ENCODE results near the gene EGFL7.

The EGFL7 gene

GRCh38 chr9:136621734-136622093, 41.0 kb upstream of the EGFL7 start:
- TF ChIP-seq, protein P1, sequence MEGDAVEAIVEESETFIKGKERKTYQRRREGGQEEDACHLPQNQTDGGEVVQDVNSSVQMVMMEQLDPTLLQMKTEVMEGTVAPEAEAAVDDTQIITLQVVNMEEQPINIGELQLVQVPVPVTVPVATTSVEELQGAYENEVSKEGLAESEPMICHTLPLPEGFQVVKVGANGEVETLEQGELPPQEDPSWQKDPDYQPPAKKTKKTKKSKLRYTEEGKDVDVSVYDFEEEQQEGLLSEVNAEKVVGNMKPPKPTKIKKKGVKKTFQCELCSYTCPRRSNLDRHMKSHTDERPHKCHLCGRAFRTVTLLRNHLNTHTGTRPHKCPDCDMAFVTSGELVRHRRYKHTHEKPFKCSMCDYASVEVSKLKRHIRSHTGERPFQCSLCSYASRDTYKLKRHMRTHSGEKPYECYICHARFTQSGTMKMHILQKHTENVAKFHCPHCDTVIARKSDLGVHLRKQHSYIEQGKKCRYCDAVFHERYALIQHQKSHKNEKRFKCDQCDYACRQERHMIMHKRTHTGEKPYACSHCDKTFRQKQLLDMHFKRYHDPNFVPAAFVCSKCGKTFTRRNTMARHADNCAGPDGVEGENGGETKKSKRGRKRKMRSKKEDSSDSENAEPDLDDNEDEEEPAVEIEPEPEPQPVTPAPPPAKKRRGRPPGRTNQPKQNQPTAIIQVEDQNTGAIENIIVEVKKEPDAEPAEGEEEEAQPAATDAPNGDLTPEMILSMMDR (IDR thresholded peaks at IDR 0.05), result no peak
- no peak for TF ChIP-seq ZFX (IDR thresholded peaks at IDR 0.05; ENCODE audit: borderline replicate concordance)
- H3K27ac ChIP-seq, result no peak overlapping the region

DNA sequence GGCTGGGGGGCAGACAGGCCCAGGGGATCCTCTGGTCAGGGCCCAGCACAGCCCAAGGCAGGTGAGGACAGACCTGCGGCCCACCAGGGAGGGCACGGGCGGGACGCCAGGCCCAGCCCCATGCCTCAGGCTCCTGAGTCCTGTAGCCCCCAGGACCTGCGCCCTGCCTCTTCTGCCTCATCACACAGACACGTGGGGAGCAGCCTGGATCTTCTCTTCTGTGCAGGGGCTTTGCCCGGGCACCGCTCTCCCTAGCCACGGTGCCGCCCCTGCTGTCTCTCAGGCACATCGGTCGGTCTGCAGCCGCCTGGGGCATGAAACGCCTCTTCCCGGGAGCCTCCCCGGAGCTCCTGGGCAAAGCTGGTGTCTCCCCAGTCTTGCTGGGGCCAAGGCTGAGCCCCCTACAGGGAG, 40.2 kb upstream of the EGFL7 start:
- TF ChIP-seq ZFX (IDR thresholded peaks at IDR 0.05; ENCODE audit: borderline replicate concordance), result no peak
- TF ChIP-seq, protein P1 (IDR thresholded peaks at IDR 0.05), result no peak

GRCh38 chr9:136623016-136623841, 39.5 kb upstream of the EGFL7 start:
- no peak overlapping the region for H3K27ac ChIP-seq
- no peak for TF ChIP-seq ZFX (IDR thresholded peaks at IDR 0.05; ENCODE audit: borderline replicate concordance)
- TF ChIP-seq, protein P1 (IDR thresholded peaks at IDR 0.05), result no peak

More for the DNA sequence above, 40.2 kb upstream of the EGFL7 start:
- H3K27ac ChIP-seq, result no peak overlapping the region

DNA sequence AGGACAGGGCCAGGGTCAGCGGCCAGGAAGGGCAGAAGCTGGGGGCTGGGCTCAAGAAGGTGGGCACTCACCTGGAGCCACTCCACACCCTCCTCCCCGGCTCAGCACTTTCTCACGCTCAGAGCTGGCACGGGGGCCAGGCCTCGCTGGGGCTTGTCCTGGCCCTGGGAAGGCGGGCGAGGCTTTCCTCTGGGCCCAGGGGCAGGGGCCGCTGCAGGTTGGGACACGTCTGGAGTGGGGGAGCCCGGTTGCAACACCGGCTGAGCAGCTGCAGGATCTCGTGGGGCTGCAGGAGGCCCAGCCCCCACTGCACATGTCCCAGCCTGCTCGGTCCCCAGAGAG, 38.9 kb upstream of the EGFL7 start:
- TF ChIP-seq, protein P1 (IDR thresholded peaks at IDR 0.05), result no peak
- no peak for TF ChIP-seq ZFX (IDR thresholded peaks at IDR 0.05; ENCODE audit: borderline replicate concordance)
- no peak overlapping the region for H3K27ac ChIP-seq

GRCh38 chr9:136624184-136624951, 38.3 kb upstream of the EGFL7 start:
- H3K27ac ChIP-seq, result no peak overlapping the region
- no peak for TF ChIP-seq ZFX (IDR thresholded peaks at IDR 0.05; ENCODE audit: borderline replicate concordance)
- TF ChIP-seq, protein P1 (IDR thresholded peaks at IDR 0.05), result no peak

DNA sequence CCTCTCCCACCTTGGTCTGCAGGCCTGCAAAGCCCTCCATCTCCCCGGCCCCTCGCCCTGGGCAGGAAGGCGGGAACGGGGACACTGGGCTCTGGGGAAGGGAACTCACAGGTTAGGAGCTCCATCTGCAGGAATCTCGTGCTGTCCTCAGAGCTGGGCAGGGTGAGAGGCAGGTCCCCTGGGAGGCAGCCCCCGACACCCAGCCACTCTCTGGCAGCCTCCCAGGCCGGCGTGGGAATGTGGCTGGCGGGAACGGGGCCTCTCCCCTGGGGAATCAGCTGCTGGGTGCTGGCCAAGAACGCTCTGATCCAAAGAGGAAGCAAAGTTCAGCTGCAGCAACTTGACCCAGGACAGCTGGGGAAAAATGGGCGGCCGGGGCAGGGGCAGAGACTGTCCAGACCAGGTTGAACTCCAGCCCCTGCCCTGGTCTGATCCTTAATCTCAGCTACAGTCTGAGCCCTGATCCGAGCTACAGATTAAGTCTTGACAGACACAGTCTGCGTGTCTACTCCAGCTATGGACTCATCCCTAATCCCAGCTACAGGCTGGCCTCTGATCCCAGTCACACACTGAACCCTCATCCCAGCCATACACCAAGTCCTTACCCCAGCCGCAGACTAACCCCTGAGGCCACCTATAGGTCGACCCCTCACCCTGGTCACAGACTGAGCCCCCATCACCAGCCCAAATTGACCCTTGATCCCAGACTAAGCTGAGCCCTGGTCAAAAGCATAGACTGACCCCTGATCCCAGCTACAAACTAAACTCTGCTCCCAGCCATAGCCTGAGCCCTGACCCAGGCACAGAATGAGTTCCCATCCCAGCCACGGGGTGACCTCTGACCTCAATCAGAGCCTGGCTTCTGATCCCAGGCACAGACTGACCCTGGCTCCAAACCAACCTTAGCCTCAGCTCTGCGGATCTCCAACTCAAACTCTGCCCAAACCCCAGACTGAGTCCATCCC, 37.3 kb upstream of the EGFL7 start:
- no peak overlapping the region for H3K27ac ChIP-seq

More for the DNA sequence above, 37.3 kb upstream of the EGFL7 start:
- TF ChIP-seq ZFX (IDR thresholded peaks at IDR 0.05; ENCODE audit: borderline replicate concordance), result no peak
- TF ChIP-seq, protein P1 (IDR thresholded peaks at IDR 0.05), result peak; percentile 13; the same call in 1 of the 2 replicates

Data from 22Rv1 (cell line).